NCI-H146 treated with DMSO at 0.1 percent for 48 hours (cell line): ENCODE measurements around the gene ZNF672.
"Not testable (repeated sequence)": the region's sequence is repeated elsewhere in the genome, so short reads cannot be mapped to it uniquely, and the experiment has no call there.

Source experiments
- DNase-seq: peaks from one replicate; lab custom pipeline; 2025; ENCODE audit not compliant: unreplicated experiment; lab: John Stamatoyannopoulos, UW

The ZNF672 gene

GRCh38 chr1:248884632-248885295 is 46.7 kb downstream of the ZNF672 start:
- DNase-seq, result no peak

DNA sequence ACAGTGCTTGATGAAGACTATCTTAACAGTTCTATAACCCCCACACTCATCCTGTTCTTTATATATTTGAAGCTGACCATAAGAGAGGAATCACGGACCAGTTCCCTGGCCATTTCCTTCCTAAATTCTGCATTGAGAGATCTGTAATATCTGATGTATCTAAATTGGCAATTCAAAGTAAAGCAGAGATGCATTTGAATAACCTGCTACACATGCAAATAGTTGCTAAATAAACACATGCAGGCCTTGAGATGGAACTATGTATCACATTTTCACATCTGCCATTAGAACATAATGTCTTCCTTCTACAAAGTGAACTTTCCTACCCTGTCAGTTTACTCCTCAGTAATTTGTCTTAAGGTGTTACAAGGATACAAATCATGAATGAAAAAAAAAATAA is 47.6 kb downstream of the ZNF672 start:
- no peak for DNase-seq

DNA sequence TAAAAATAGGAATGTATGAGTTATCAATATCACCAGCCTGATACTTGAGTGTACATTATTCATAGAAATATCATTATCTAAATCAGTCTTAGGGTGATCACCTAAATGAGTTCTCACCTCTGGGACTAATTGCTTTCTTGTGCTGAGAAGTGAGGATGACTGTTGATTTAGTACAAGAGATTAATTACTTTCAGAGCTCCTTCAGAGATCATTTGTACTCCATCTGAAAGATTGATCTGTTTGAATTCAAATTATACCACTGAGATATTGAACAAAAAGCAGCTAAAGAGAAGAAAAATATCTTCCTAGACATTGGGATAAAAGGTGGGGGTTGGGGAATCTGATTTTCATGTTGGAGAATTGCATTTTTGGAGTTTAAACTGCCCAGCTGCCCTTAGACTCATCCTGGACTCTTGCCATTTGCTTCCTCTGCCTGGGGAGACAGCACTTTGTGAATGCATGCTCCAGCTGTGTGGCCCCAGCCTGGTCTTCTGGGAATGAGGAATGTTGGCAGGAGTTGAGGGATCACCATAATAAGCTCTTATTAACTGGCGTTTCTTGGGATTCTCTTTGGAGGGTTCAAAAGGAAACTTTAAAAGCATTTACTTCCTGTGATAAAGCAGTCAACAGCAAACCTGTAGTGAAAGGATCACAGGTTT is 48.3 kb downstream of the ZNF672 start:
- DNase-seq, result no peak

DNA sequence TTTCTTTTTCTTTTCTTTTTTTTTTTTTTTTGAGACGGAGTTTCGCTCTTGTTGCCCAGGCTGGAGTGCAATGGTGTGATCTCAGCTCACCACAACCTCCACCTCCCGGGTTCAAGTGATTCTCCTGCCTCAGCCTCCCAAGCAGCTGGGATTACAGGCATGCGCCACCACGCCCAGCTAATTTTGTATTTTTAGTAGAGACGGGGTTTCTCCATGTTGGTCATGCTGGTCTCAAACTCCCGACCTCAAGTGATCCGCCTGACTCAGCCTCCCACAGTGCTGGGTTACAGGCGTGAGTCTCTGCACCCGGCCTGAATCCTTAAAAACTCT is 51.9 kb downstream of the ZNF672 start:
- DNase-seq, result not testable (repeated sequence)

- no peak for DNase-seq
Measured at GRCh38 chr1:248890549-248891498, 52.8 kb downstream of the ZNF672 start.

- DNase-seq, result no peak
Measured at GRCh38 chr1:248891758-248892157, 53.7 kb downstream of the ZNF672 start.

GRCh38 chr1:248892590-248892989 is 54.6 kb downstream of the ZNF672 start:
- no peak for DNase-seq

GRCh38 chr1:248894837-248895236 is 56.8 kb downstream of the ZNF672 start:
- DNase-seq, result no peak

DNA sequence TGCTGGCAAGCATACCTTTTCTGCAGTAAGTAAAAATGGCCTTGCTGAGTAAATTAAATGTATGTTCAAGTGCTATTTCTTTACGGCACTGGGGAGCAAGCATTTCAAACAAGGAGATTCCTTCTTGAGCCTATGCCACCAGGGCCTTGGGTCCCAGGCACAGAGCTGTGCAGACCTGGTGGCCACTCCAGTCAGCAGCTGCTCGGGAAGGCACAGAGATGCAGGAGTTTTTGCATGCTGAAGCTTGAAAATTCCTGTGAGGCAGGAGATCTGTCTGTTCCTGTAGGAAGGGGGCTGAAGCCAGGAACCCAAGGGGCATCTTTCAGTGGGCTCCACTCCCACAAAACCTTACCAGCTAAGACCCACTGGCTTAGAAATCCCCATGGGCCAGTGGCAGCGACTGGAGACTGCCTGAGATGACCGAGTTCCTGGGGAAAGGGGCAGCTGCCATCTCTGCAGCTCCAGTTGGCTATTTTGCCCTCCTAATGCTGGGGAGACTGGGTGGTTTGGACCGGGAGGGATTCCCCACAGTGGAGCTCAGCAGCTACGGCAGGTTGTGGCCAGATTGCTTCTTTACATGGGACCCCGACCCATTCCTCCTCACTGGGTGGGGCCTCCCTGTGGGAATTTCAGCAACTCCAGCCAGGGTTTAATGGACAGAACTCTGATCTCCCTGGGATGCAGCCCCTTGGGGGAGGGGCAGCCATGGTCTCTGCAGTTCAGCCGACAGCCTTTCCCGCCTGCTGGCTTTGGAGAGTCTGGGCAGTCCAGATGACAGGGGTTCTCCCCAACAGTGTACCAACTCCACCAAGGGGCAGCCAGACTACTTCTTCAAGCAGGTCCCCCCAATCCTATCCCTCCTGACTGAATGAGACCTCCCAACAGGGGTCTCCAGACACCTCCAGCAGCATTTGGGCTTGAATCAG is 59.7 kb downstream of the ZNF672 start:
- no peak for DNase-seq
